Neural progenitor cell (in vitro differentiated cells): ENCODE data around the gene PLD5. TPM values are rescaled to one million over a fixed set of nuclear protein-coding genes. Genes with fewer than 3 reads are reported as not detected.

Experiments
- DNase-seq: peaks from one replicate; pipeline ENCODE4 v3.0.0-alpha.2; 2016; ENCODE audit warnings: low spot score
- H2AFZ ChIP-seq: fragments of 200-600 bp; sonication (generic); replicated peaks from 2 replicates; pipeline ENCODE4 v1.6.1; 2016; ENCODE audit warnings: antibody characterized with exemption
- H3F3A ChIP-seq: fragments of 200-600 bp; sonication (generic); 2 replicates; pipeline ENCODE4 v1.6.1; 2016; ENCODE audit warnings: antibody characterized with exemption, low read depth
- H3K27ac ChIP-seq: fragments of 200-600 bp; sonication (generic); 2 replicates; pipeline ENCODE4 v1.5.1; 2016; ENCODE audit warnings: mild to moderate bottlenecking
- H3K27me3 ChIP-seq: fragments of 200-600 bp; sonication (generic); 2 replicates; pipeline ENCODE4 v1.6.1; 2016; ENCODE audit warnings: mild to moderate bottlenecking, moderate library complexity
- H3K36me3 ChIP-seq: fragments of 200-600 bp; sonication (generic); 2 replicates; pipeline ENCODE4 v1.5.1; 2016
- H3K4me1 ChIP-seq: fragments of 200-600 bp; sonication (generic); 2 replicates; pipeline ENCODE4 v1.6.1; 2016; ENCODE audit warnings: mixed run types
- H3K4me2 ChIP-seq: fragments of 200-600 bp; sonication (generic); 2 replicates; pipeline ENCODE4 v1.6.1; 2016
- H3K4me3 ChIP-seq: fragments of 200-600 bp; sonication (generic); 2 replicates; pipeline ENCODE4 v1.5.1; 2016
- H3K79me2 ChIP-seq: fragments of 200-600 bp; sonication (generic); 2 replicates; pipeline ENCODE4 v1.6.1; 2016; ENCODE audit warnings: low read depth
- H3K9ac ChIP-seq: fragments of 200-600 bp; sonication (generic); 2 replicates; pipeline ENCODE4 v1.6.1; 2016
- H3K9me3 ChIP-seq: fragments of 200-600 bp; sonication (generic); 2 replicates; pipeline ENCODE4 v1.5.1; 2016; ENCODE audit warnings: low read depth
- H4K20me1 ChIP-seq: fragments of 200-600 bp; sonication (generic); 2 replicates; pipeline ENCODE4 v1.6.1; 2016; ENCODE audit warnings: low read depth
- H3K27ac Mint-ChIP-seq: 3 replicates; pipeline ENCODE4 v1.8.0; 2021; ENCODE audit warnings: mixed read lengths
- H3K27me3 Mint-ChIP-seq: 2 replicates; pipeline ENCODE4 v1.8.0; 2022; ENCODE audit warnings: low read depth, mild to moderate bottlenecking, inconsistent platforms, moderate library complexity, mixed read lengths; ENCODE audit not compliant: insufficient read depth
- H3K36me3 Mint-ChIP-seq: 3 replicates; pipeline ENCODE4 v1.8.0; 2021; ENCODE audit warnings: mixed read lengths
- H3K4me1 Mint-ChIP-seq: 3 replicates; pipeline ENCODE4 v1.8.0; 2021; ENCODE audit warnings: mixed read lengths
- H3K4me3 Mint-ChIP-seq: 3 replicates; pipeline ENCODE4 v1.8.0; 2021; ENCODE audit warnings: mild to moderate bottlenecking, moderate library complexity, mixed read lengths
- H3K9me3 Mint-ChIP-seq: 3 replicates; pipeline ENCODE4 v1.8.0; 2020; ENCODE audit warnings: mixed read lengths
- CTCF ChIP-seq: fragments of 200-600 bp; sonication (generic); IDR thresholded peaks from 2 replicates; pipeline ENCODE4 v1.5.1; 2017; ENCODE audit warnings: antibody characterized with exemption, mild to moderate bottlenecking
- EZH2 ChIP-seq: fragments of 200-600 bp; sonication (generic); IDR thresholded peaks from 2 replicates; pipeline ENCODE4 v1.6.1; 2017; ENCODE audit warnings: antibody characterized with exemption, mild to moderate bottlenecking, moderate library complexity
- EZH2phosphoT487 ChIP-seq: fragments of 200-600 bp; sonication (generic); IDR thresholded peaks from 2 replicates; pipeline ENCODE4 v1.6.1; 2017; ENCODE audit warnings: antibody characterized with exemption
- total RNA-seq: library from RNA; depleted of rRNA; stranded (reverse); fragments of >200 nt; gene quantifications from 2 replicates; pipeline ENCODE4 v1.2.3, GENCODE V29; 2015; ENCODE audit warnings: low replicate concordance

Gene PLD5
- total RNA-seq, 1 donor from 2014 or later, result 1.8 TPM

GRCh38 chr1:242522996-242523718, 1.3 kb downstream of the PLD5 start:
- Histone ChIP-seq H3K27me3 (peaks cover 23% of the 10 kb centered on the region), H3K4me3 (peak overlapping the region; percentile 88), H3K79me2 (peaks cover 4% of the 10 kb centered on the region), H3K9ac (no peak overlapping the region), H4K20me1 (no peaks in the 10 kb centered on the region), H3K4me1 (peaks cover 7% of the 10 kb centered on the region), H2AFZ (peak overlapping the region; percentile 99), H3K4me2 (peak overlapping the region; percentile 99), H3K36me3 (no peaks in the 10 kb centered on the region), H3F3A (peaks cover 22% of the 10 kb centered on the region), H3K9me3 (no peaks in the 10 kb centered on the region), H3K27ac (no peak overlapping the region)
- no peaks in the 10 kb centered on the region for H3K36me3 Mint-ChIP-seq
- H3K9me3 Mint-ChIP-seq, result no peaks in the 10 kb centered on the region
- peaks cover 30% of the 10 kb centered on the region for H3K27me3 Mint-ChIP-seq
- TF ChIP-seq EZH2phosphoT487 (no peak), CTCF (no peak), EZH2 (peak; percentile 35)
- H3K27ac Mint-ChIP-seq, result no peak overlapping the region
- H3K4me1 Mint-ChIP-seq, result peaks cover 11% of the 10 kb centered on the region
- DNase-seq, result peak; percentile 51
- peak overlapping the region; percentile 84 for H3K4me3 Mint-ChIP-seq

- Histone ChIP-seq H3K4me1 (peaks cover 7% of the 10 kb centered on the region), H3K79me2 (peaks cover 4% of the 10 kb centered on the region), H4K20me1 (no peaks in the 10 kb centered on the region), H3K9me3 (no peaks in the 10 kb centered on the region), H3K27ac (no peak overlapping the region), H3K27me3 (peaks cover 23% of the 10 kb centered on the region), H3F3A (peaks cover 22% of the 10 kb centered on the region), H3K4me2 (peak overlapping the region; percentile 99), H3K9ac (no peak overlapping the region), H3K4me3 (peak overlapping the region; percentile 88), H3K36me3 (no peaks in the 10 kb centered on the region), H2AFZ (no peak overlapping the region)
- H3K4me1 Mint-ChIP-seq, result peaks cover 11% of the 10 kb centered on the region
- H3K9me3 Mint-ChIP-seq, result no peaks in the 10 kb centered on the region
- H3K27ac Mint-ChIP-seq, result no peak overlapping the region
- TF ChIP-seq CTCF, result no peak
- no peak for TF ChIP-seq EZH2
- TF ChIP-seq EZH2phosphoT487, result no peak
- H3K4me3 Mint-ChIP-seq, result peak overlapping the region; percentile 78
- DNase-seq, result no peak
- H3K36me3 Mint-ChIP-seq, result no peaks in the 10 kb centered on the region
- H3K27me3 Mint-ChIP-seq, result peaks cover 30% of the 10 kb centered on the region
Observed at GRCh38 chr1:242522304-242522945, 2.1 kb downstream of the PLD5 start.

- H3K79me2 ChIP-seq, result no peaks in the 10 kb centered on the region
- Mint-ChIP-seq H3K27me3 (no peaks in the 10 kb centered on the region), H3K4me1 (no peaks in the 10 kb centered on the region), H3K36me3 (no peaks in the 10 kb centered on the region), H3K9me3 (peaks cover 4% of the 10 kb centered on the region), H3K27ac (no peak overlapping the region), H3K4me3 (no peak overlapping the region)
- H3K27ac ChIP-seq, result no peak overlapping the region
- no peaks in the 10 kb centered on the region for H4K20me1 ChIP-seq
- no peaks in the 10 kb centered on the region for H3K4me1 ChIP-seq
- H3F3A ChIP-seq, result no peaks in the 10 kb centered on the region
- no peak for TF ChIP-seq EZH2
- TF ChIP-seq EZH2phosphoT487, result no peak
- TF ChIP-seq CTCF, result no peak
- no peak overlapping the region for H3K4me3 ChIP-seq
- H3K9me3 ChIP-seq, result no peaks in the 10 kb centered on the region
- H3K36me3 ChIP-seq, result no peaks in the 10 kb centered on the region
- no peak overlapping the region for H2AFZ ChIP-seq
- no peak overlapping the region for H3K4me2 ChIP-seq
- no peak overlapping the region for H3K9ac ChIP-seq
- H3K27me3 ChIP-seq, result no peaks in the 10 kb centered on the region
- no peak for DNase-seq
Observed at GRCh38 chr1:242515555-242515954, 8.9 kb downstream of the PLD5 start.
